Astrocyte (in vitro differentiated cells and primary cell): ENCODE data around the gene IGF1. TPM values are rescaled to one million over a fixed set of nuclear protein-coding genes. Genes with fewer than 3 reads are reported as not detected.

Source experiments
- DNase-seq: peaks from one replicate; pipeline ENCODE4 v3.0.0-alpha.2; 2010; ENCODE audit warnings: low read depth
- FAIRE-seq: peaks from 2 replicates; lab custom pipeline; 2011; peaks lifted over from hg19 to GRCh38; lab: Jason Lieb, UNC
- H2AFZ ChIP-seq: 2 replicates; pipeline ENCODE4 v1.6.0; 2012; ENCODE audit warnings: low read depth, low read length, inconsistent platforms
- H3K27ac ChIP-seq: 2 replicates; pipeline ENCODE4 v1.5.1; 2011; ENCODE audit warnings: low read depth, low read length, inconsistent platforms
- H3K27me3 ChIP-seq: 2 replicates; pipeline ENCODE4 v1.6.0; 2011; ENCODE audit warnings: low read length, inconsistent platforms; ENCODE audit not compliant: insufficient read depth
- H3K36me3 ChIP-seq: 2 replicates; pipeline ENCODE4 v1.5.1; 2011; ENCODE audit warnings: low read length, inconsistent platforms; ENCODE audit not compliant: insufficient read depth
- H3K4me1 ChIP-seq: 2 replicates; pipeline ENCODE4 v1.5.1; 2011; ENCODE audit warnings: low read length, inconsistent platforms; ENCODE audit not compliant: insufficient read depth
- H3K4me2 ChIP-seq: 2 replicates; pipeline ENCODE4 v1.6.0; 2012; ENCODE audit warnings: low read length, inconsistent platforms
- H3K4me3 ChIP-seq: 2 replicates; pipeline ENCODE4 v1.5.1; 2011; ENCODE audit warnings: low read depth, mild to moderate bottlenecking, low read length, inconsistent platforms; ENCODE audit not compliant: insufficient read depth
- H3K79me2 ChIP-seq: 2 replicates; pipeline ENCODE4 v1.6.0; 2012; ENCODE audit warnings: mild to moderate bottlenecking, low read length, inconsistent platforms; ENCODE audit not compliant: insufficient read depth
- H3K9ac ChIP-seq: 2 replicates; pipeline ENCODE4 v1.6.0; 2012; ENCODE audit warnings: mild to moderate bottlenecking, low read length, inconsistent platforms
- H3K9me3 ChIP-seq: 2 replicates; pipeline ENCODE4 v1.5.1; 2012; ENCODE audit warnings: low read depth, mild to moderate bottlenecking, low read length, inconsistent platforms; ENCODE audit not compliant: insufficient read depth
- H4K20me1 ChIP-seq: 2 replicates; pipeline ENCODE4 v1.6.0; 2012; ENCODE audit warnings: low read length, inconsistent platforms; ENCODE audit not compliant: insufficient read depth
- H3K27ac Mint-ChIP-seq: one replicate; pipeline ENCODE4 v1.8.0; 2021; ENCODE audit warnings: mild to moderate bottlenecking, mixed read lengths; ENCODE audit not compliant: unreplicated experiment
- H3K27me3 Mint-ChIP-seq: one replicate; pipeline ENCODE4 v1.8.0; 2021; ENCODE audit warnings: low read depth, mixed read lengths; ENCODE audit not compliant: unreplicated experiment
- H3K36me3 Mint-ChIP-seq: one replicate; pipeline ENCODE4 v1.8.0; 2021; ENCODE audit warnings: low read depth, mixed read lengths; ENCODE audit not compliant: unreplicated experiment
- H3K4me1 Mint-ChIP-seq: one replicate; pipeline ENCODE4 v1.8.0; 2021; ENCODE audit warnings: low read depth, mixed read lengths; ENCODE audit not compliant: unreplicated experiment
- H3K4me3 Mint-ChIP-seq: one replicate; pipeline ENCODE4 v1.8.0; 2021; ENCODE audit warnings: mild to moderate bottlenecking, moderate library complexity, mixed read lengths; ENCODE audit not compliant: unreplicated experiment
- H3K9me3 Mint-ChIP-seq: one replicate; pipeline ENCODE4 v1.8.0; 2021; ENCODE audit warnings: mild to moderate bottlenecking, mixed read lengths; ENCODE audit not compliant: unreplicated experiment
- CTCF ChIP-seq: IDR thresholded peaks from 2 replicates; pipeline ENCODE4 v1.5.1; 2011; ENCODE audit warnings: low read depth, mild to moderate bottlenecking, inconsistent platforms, low read length, moderate library complexity; ENCODE audit not compliant: insufficient read depth
- EZH2 ChIP-seq: IDR thresholded peaks from 2 replicates; pipeline ENCODE4 v1.6.1; 2012; ENCODE audit warnings: mild to moderate bottlenecking, low read length, inconsistent platforms; ENCODE audit not compliant: insufficient read depth
- total RNA-seq: library from RNA; stranded (reverse); gene quantifications from 2 replicates; pipeline ENCODE4 v1.2.1, GENCODE V29; 2021

The IGF1 gene
- total RNA-seq, 1 donor from 2014 or later: 1.9 TPM

- Mint-ChIP-seq H3K27ac (no peak overlapping the region), H3K4me1 (peaks cover 13% of the 10 kb centered on the region), H3K4me3 (no peak overlapping the region), H3K27me3 (no peaks in the 10 kb centered on the region), H3K36me3 (no peaks in the 10 kb centered on the region), H3K9me3 (no peaks in the 10 kb centered on the region)
- no peak overlapping the region for H2AFZ ChIP-seq
- no peak for DNase-seq
- H3K36me3 ChIP-seq: no peaks in the 10 kb centered on the region
- no peak overlapping the region for H3K9ac ChIP-seq
- H3K9me3 ChIP-seq: no peaks in the 10 kb centered on the region
- TF ChIP-seq CTCF: no peak
- no peak for FAIRE-seq
- H3K4me1 ChIP-seq: peaks cover 13% of the 10 kb centered on the region
- no peaks in the 10 kb centered on the region for H3K79me2 ChIP-seq
- H3K27me3 ChIP-seq: no peaks in the 10 kb centered on the region
- no peak overlapping the region for H3K4me3 ChIP-seq
- H4K20me1 ChIP-seq: no peaks in the 10 kb centered on the region
- H3K4me2 ChIP-seq: no peak overlapping the region
- no peak overlapping the region for H3K27ac ChIP-seq
Measured at GRCh38 chr12:102436867-102437266, 43.5 kb downstream of the IGF1 start.

GRCh38 chr12:102435827-102436436 is 44.4 kb downstream of the IGF1 start:
- H3K4me1 ChIP-seq: peaks cover 13% of the 10 kb centered on the region
- Mint-ChIP-seq H3K27ac (no peak overlapping the region), H3K36me3 (no peaks in the 10 kb centered on the region), H3K9me3 (no peaks in the 10 kb centered on the region), H3K27me3 (no peaks in the 10 kb centered on the region), H3K4me1 (peaks cover 15% of the 10 kb centered on the region), H3K4me3 (no peak overlapping the region)
- no peaks in the 10 kb centered on the region for H4K20me1 ChIP-seq
- no peaks in the 10 kb centered on the region for H3K27me3 ChIP-seq
- no peak overlapping the region for H3K4me3 ChIP-seq
- no peak overlapping the region for H3K4me2 ChIP-seq
- no peak overlapping the region for H3K27ac ChIP-seq
- H3K9ac ChIP-seq: no peak overlapping the region
- H3K79me2 ChIP-seq: no peaks in the 10 kb centered on the region
- DNase-seq (no peak), FAIRE-seq (no peak)
- H2AFZ ChIP-seq: no peak overlapping the region
- TF ChIP-seq CTCF: no peak
- TF ChIP-seq EZH2: no peak
- no peaks in the 10 kb centered on the region for H3K36me3 ChIP-seq
- no peaks in the 10 kb centered on the region for H3K9me3 ChIP-seq

GRCh38 chr12:102433304-102433703 is 47.1 kb downstream of the IGF1 start:
- Histone ChIP-seq H3K4me2 (no peak overlapping the region), H3K4me1 (peaks cover 7% of the 10 kb centered on the region), H3K27ac (no peak overlapping the region), H3K9ac (no peak overlapping the region), H3K36me3 (no peaks in the 10 kb centered on the region), H3K27me3 (no peaks in the 10 kb centered on the region), H3K9me3 (no peaks in the 10 kb centered on the region), H3K4me3 (no peak overlapping the region), H2AFZ (no peak overlapping the region), H3K79me2 (no peaks in the 10 kb centered on the region), H4K20me1 (no peaks in the 10 kb centered on the region)
- FAIRE-seq: no peak
- TF ChIP-seq CTCF (no peak), EZH2 (no peak)
- peaks cover 14% of the 10 kb centered on the region for H3K4me1 Mint-ChIP-seq
- H3K27me3 Mint-ChIP-seq: no peaks in the 10 kb centered on the region
- no peaks in the 10 kb centered on the region for H3K9me3 Mint-ChIP-seq
- no peak overlapping the region for H3K4me3 Mint-ChIP-seq
- no peak for DNase-seq
- H3K36me3 Mint-ChIP-seq: no peaks in the 10 kb centered on the region
- H3K27ac Mint-ChIP-seq: no peak overlapping the region
